Progenitor cell of endocrine pancreas (in vitro differentiated cells): ENCODE results near the gene CAPNS1. TPM values are rescaled to one million over a fixed set of nuclear protein-coding genes. Genes with fewer than 3 reads are reported as not detected.
A peak's percentile ranks its signal among the peaks of the same experiment; 100 is the strongest.

Source experiments
- DNase-seq: peaks from one replicate; pipeline ENCODE4 v3.0.0; 2021; ENCODE audit warnings: low spot score; ENCODE audit not compliant: unreplicated experiment
- H3K27ac Mint-ChIP-seq: 2 replicates; pipeline ENCODE4 v1.8.0; 2021; ENCODE audit warnings: mild to moderate bottlenecking, moderate library complexity, mixed read lengths
- H3K27me3 Mint-ChIP-seq: 2 replicates; pipeline ENCODE4 v1.8.0; 2021; ENCODE audit warnings: mixed read lengths
- H3K36me3 Mint-ChIP-seq: 2 replicates; pipeline ENCODE4 v1.8.0; 2022; ENCODE audit warnings: mixed read lengths; ENCODE audit not compliant: insufficient read depth
- H3K4me1 Mint-ChIP-seq: 2 replicates; pipeline ENCODE4 v1.8.0; 2021; ENCODE audit warnings: low read depth, mixed read lengths
- H3K4me3 Mint-ChIP-seq: 2 replicates; pipeline ENCODE4 v1.8.0; 2021; ENCODE audit warnings: low read depth, mild to moderate bottlenecking, moderate library complexity, mixed read lengths
- H3K9me3 Mint-ChIP-seq: 2 replicates; pipeline ENCODE4 v1.8.0; 2021; ENCODE audit warnings: low read depth, mixed read lengths
- total RNA-seq: library from RNA; stranded (reverse); gene quantifications from 2 replicates; pipeline ENCODE4 v1.2.1, GENCODE V29; 2021
- TF ChIP-seq, protein P1 (sequence below): fragments of 200-600 bp; sonication (generic); IDR thresholded peaks from one replicate; pipeline ENCODE4 v1.5.0; 2021; ENCODE audit warnings: antibody characterized with exemption, mild to moderate bottlenecking; ENCODE audit not compliant: unreplicated experiment

Gene CAPNS1
- total RNA-seq, 1 donor from 2014 or later = 435 TPM

DNA sequence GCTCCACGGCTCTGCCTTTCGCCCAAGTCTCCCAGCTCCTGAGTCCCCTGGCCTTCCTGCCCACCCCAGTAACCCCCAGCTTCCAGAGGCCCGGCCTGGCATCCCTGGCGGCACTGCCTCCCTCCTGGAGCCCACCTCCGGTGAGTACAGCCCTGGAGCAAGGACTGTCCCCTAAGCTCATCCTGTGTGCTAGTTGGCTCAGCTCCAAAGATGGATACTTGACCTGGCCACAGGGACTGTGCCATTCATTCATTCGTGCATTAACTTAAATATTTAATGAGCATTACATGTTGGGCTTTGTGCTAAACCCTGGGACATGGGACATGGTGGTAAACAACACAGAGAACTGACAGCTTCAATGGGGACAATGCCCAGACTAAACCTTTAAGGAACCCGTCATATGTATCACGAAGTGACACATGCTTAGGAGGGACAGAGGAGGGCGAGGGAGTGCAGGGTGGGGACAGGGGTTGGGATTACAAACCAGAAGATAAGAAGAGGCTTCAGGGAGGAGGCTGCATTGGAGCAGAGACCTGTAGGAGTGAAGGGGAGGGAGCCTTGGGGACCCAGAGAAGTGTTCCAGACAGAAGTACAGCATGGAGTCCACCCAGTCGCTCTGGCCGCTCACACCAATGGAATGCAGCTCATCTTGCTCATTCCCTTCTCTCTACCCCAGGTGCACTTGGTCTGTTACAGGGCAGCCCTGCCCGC is 35.9 kb upstream of the CAPNS1 start:
- TF ChIP-seq, protein P1, sequence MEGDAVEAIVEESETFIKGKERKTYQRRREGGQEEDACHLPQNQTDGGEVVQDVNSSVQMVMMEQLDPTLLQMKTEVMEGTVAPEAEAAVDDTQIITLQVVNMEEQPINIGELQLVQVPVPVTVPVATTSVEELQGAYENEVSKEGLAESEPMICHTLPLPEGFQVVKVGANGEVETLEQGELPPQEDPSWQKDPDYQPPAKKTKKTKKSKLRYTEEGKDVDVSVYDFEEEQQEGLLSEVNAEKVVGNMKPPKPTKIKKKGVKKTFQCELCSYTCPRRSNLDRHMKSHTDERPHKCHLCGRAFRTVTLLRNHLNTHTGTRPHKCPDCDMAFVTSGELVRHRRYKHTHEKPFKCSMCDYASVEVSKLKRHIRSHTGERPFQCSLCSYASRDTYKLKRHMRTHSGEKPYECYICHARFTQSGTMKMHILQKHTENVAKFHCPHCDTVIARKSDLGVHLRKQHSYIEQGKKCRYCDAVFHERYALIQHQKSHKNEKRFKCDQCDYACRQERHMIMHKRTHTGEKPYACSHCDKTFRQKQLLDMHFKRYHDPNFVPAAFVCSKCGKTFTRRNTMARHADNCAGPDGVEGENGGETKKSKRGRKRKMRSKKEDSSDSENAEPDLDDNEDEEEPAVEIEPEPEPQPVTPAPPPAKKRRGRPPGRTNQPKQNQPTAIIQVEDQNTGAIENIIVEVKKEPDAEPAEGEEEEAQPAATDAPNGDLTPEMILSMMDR = no peak
- peaks cover 2% of the 10 kb centered on the region for H3K36me3 Mint-ChIP-seq
- H3K27me3 Mint-ChIP-seq = no peaks in the 10 kb centered on the region
- DNase-seq = no peak
- no peak overlapping the region for H3K27ac Mint-ChIP-seq
- H3K9me3 Mint-ChIP-seq = no peaks in the 10 kb centered on the region
- H3K4me3 Mint-ChIP-seq = no peak overlapping the region
- H3K4me1 Mint-ChIP-seq = no peaks in the 10 kb centered on the region

DNA sequence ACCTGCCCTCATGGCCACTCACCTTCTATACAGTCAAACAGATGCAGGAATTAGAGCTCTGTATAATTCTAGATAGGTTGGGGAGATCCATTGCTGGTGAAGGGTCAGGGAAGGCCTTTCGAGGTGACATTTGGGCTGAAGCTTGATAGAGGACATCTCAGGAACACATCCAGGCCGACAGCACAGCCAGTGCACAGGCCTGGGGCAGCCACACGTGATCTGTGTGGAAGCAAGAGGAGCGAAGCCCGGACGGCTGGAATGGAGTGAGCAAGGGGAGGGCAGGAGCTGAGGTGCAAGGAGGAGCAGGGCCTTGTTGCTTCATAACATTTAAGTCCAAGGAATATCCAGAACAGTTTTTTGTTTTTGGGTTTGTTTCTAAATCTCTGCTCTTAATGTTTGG is 33.4 kb upstream of the CAPNS1 start:
- H3K4me3 Mint-ChIP-seq = no peak overlapping the region
- TF ChIP-seq, protein P1 = no peak
- no peak for DNase-seq
- no peaks in the 10 kb centered on the region for H3K27me3 Mint-ChIP-seq
- H3K36me3 Mint-ChIP-seq = peaks cover 2% of the 10 kb centered on the region
- peak overlapping the region; percentile 87 for H3K27ac Mint-ChIP-seq
- H3K4me1 Mint-ChIP-seq = no peaks in the 10 kb centered on the region
- H3K9me3 Mint-ChIP-seq = no peaks in the 10 kb centered on the region

DNA sequence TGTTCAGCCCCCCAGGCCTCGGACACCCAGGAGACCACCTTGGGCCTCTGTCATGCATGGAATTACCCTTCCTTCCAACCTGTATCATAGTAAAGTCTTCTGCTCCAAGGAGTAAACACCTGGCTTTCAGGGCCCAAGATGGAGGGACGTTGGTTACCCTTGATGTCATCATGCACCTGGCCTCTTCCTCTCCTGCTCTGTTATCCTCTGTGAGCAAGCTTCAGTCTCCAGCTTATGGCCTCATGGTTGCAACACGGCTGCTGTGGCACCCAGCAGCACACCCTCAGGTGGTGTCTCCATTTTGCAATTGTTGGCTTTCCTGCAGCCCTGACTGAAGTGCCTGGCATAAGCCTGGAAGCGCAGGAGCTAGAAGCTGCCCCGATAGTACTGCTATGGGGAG is 32.9 kb upstream of the CAPNS1 start:
- Mint-ChIP-seq H3K9me3 (no peaks in the 10 kb centered on the region), H3K27ac (no peak overlapping the region), H3K36me3 (peaks cover 2% of the 10 kb centered on the region), H3K4me1 (no peaks in the 10 kb centered on the region), H3K4me3 (no peak overlapping the region), H3K27me3 (no peaks in the 10 kb centered on the region)
- TF ChIP-seq, protein P1 = no peak
- no peak for DNase-seq

DNA sequence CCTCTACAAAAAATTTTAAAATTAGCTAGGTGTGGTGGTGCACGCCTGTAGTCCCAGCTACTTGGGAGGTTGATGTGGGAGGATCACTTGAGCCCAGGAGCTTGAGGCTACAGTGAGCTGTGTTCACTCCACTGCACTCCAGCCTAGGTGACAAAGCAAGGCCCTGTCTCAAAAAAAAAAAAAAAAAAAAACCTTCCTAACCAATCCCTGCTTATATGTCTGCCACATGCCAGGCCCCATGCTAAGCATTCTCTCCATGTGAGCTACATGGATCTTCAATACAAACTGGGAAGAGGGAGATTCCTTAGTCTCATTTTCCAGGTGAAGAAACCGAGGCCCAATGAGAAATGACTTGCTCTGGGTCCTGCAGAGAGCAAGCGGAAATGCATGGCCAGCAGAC is 31.2 kb upstream of the CAPNS1 start:
- Mint-ChIP-seq H3K4me3 (no peak overlapping the region), H3K9me3 (no peaks in the 10 kb centered on the region), H3K27ac (no peak overlapping the region), H3K27me3 (no peaks in the 10 kb centered on the region), H3K4me1 (peaks cover 5% of the 10 kb centered on the region), H3K36me3 (peaks cover 6% of the 10 kb centered on the region)
- DNase-seq = no peak
- TF ChIP-seq, protein P1 = no peak

DNA sequence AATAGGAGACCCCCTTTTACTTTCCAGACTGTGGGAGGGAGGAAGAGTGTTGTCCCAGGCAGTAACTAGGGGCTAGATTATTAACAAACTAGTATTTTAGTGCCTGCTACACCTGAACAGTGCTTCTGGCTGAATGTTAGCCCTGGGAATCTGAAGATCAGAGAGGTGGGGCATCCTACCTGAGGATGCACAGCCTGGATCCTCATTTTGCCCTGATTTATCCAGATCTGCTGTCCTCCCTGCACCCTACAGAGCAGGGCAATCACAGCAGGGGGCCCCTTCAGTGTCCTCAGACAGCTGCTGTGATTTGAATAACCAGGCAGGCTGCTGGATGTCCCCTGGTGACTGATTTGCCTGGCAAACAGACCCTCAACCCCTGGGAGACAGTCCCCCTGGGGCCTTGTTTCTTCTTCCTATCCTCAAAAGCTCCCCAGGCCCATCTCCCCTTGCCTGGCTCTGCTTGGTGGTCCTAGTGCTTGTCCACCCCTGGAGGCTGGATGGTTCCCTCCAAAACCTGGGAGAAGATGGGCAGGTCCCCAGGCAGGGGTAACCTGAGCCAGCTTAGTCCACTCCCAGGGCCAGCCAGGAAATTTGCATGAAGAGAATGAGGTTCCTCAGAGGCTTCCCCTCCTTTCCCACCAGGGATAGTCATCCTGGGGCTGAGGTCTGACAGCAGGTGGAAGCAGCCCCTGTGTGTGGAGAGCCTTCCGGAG is 29.2 kb upstream of the CAPNS1 start, which contains the start of gene OVOL3:
Gene OVOL3 (plus strand): TSS at position 657 of the 713 bp plus-strand sequence. CDS start 60 bp downstream, outside the sequence.
- Mint-ChIP-seq H3K4me1 (peaks cover 15% of the 10 kb centered on the region), H3K36me3 (peaks cover 6% of the 10 kb centered on the region), H3K4me3 (no peak within 1 kb of the TSS), H3K27me3 (no peaks in the 10 kb centered on the region), H3K27ac (no peak within 1 kb of the TSS), H3K9me3 (no peaks in the 10 kb centered on the region)
- TF ChIP-seq, protein P1 = no peak
- no peak for DNase-seq
